GM11168 (cell line): ENCODE results near the gene HSPA4.
"Not testable (repeated sequence)": the region's sequence is repeated elsewhere in the genome, so short reads cannot be mapped to it uniquely, and the experiment has no call there.

Experiments used
- in situ Hi-C: fragments of 300-500 bp; cut with MboI; formaldehyde crosslinking; loops from one replicate; pipeline ENCODE4 v1.12.0; 2022; ENCODE audit warnings: low sequenced_read_pairs; ENCODE audit not compliant: unreplicated experiment

Gene HSPA4

DNA sequence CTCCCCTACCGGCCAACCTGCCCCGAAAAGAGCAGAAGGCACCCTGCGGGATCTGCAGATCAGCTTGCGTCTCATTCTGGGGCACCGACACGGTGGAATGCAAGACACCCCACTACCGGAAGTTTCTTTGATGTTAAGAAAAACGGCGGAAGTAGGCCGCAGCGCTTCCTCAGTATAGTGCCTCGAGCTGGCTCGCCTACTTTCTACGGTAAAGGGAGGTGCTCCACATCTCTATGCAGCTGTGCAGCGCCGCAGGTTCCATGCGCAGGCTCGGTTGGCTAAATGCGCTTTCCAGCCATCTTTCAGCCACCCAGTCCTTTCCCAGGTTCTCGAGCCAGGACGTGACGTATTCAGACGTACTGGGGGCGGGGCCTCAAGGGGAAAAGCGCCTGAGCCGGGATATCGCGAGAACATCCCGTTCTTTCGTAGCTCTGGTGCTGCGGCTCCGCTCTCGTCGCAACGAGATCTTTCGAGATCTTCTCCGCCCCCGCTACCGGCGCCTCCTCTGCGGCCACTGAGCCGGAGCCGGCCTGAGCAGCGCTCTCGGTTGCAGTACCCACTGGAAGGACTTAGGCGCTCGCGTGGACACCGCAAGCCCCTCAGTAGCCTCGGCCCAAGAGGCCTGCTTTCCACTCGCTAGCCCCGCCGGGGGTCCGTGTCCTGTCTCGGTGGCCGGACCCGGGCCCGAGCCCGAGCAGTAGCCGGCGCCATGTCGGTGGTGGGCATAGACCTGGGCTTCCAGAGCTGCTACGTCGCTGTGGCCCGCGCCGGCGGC, at the start of gene HSPA4:
TSS of gene HSPA4 (plus strand) at position 472 of the 775 bp plus-strand sequence. CDS start at position 710, 238 bp downstream.
- in situ Hi-C loops, result no loop called here

GRCh38 chr5:133006653-133007052, 45.2 kb upstream of the HSPA4 start:
- in situ Hi-C loops, result no loop called here

- in situ Hi-C loops, result not testable (repeated sequence)
Measured at GRCh38 chr5:133008455-133008854, 43.4 kb upstream of the HSPA4 start.

- in situ Hi-C loops, result no loop called here
Measured at GRCh38 chr5:133015466-133015865, 36.3 kb upstream of the HSPA4 start.

GRCh38 chr5:133017964-133018363, 33.8 kb upstream of the HSPA4 start:
- in situ Hi-C loops, result no loop called here

- in situ Hi-C loops, result not testable (repeated sequence)
Measured at GRCh38 chr5:133019471-133019870, 32.3 kb upstream of the HSPA4 start.

DNA sequence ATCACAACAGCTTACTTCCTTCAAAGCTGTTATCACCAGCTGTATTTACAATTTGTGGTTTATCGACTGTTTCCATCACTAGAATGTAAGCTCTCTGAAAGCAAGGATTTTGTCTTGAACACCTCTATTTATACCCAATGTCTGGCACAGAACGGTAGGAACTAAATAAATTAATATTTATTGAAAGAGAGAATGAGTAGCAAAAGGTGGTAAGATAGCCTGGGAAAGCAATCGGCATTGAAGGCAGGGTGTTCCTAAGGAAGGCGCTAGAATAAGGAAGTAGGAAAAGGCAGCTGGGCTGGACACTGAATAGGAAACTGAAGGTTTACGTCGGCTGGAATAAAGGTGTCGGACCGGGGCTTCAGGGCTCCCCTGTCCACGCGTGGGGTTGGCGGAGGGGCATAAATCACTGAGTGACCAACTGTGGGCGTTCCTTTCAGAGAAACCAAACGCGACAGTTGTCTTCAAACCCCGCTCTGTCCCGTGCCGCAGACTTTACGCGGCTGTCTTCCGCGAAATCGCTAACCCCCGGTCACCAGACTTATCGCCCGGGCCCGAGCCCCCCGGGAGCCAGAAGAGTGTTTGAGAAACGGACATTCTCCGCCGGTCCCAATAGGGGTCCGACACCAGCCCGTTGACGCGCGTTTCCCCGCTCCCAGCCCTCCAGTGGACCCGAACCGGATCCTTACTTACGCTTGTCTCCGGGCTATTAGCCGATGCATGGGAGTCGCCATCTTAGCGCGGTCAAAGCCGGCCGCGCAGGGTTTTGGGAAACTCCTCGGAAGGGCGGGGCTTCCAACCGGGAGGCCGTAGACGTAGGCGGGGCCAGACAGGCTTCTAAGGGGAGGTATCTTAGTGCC, 25.8 kb upstream of the HSPA4 start, which contains the start of gene ZCCHC10:
TSS of gene ZCCHC10 (minus strand) at position 746 of the 860 bp plus-strand sequence. CDS start at position 734, 12 bp downstream.
- in situ Hi-C loops, result no loop called here

DNA sequence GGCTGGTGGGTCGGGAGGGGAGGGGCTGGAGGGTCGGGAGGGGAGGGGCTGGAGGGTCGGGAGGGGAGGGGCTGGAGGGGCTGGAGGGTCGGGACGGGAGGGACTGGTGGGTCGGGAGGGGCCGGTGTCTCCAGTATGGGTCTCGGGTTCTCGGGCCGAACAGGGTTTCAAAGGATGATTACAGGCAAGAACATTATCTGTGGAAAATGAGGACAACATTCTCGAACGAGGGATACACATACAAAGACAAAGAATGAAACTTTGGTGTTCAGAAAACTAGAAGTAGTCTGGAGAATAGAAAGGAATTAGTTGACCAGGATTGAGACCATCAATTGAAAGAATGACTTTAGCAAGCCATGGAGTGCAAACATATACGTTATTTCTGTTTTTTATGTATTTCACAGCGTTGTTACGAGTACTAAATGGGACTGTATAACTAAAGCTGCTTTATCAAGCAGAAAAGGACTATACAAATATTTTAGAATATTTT, 25.1 kb upstream of the HSPA4 start:
- in situ Hi-C loops, result no loop called here

DNA sequence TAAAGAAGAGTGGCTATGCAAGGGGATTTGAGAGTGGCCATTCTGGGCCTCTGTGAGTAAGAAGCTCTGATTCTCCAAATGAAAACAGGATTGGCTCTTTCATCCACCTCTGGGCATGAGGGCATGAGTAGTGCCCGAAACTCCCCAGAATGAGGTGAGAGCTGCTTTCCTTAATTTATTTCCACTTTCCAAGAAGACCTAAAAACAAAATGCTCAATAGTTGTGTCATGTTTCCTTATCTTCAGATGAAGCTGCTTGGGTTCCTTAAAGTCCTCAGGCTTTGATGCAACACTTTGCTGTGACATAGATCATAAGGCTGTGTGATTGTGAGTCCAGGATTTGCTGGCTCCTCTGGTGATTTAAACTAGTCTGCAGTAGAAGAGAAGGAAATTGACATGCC, 22.4 kb upstream of the HSPA4 start:
- in situ Hi-C loops, result no loop called here

DNA sequence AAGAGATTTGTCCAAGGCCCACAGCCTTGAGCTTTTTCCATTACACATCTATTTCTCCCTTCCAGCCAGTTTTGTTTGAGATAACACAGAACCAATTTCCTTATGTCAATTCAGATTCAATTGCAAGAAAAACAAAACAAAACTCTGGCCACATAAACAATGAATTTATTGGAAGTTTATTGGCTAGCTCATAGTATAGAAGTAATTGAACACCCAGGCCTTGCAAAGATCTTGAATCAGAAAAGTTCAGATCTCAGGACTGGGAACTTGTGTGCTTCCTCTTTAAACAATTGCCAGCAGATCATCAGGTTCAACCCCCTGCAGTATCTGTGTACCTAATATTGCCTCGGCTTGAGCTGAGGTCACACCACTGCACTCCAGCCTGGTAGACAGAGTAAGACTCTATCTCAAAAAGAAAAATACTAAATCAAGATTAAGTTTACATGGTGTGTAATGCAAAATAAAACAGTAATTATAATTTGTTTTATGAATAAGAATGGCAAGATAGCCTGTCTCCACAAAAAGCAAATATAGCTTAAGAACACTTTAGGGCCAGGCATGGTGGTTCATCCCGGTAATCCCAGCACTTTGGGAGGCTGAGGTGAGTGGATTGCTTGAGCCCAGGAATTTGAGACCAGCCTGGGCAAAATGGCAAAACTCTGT, 21.3 kb upstream of the HSPA4 start:
- in situ Hi-C loops, result no loop called here

DNA sequence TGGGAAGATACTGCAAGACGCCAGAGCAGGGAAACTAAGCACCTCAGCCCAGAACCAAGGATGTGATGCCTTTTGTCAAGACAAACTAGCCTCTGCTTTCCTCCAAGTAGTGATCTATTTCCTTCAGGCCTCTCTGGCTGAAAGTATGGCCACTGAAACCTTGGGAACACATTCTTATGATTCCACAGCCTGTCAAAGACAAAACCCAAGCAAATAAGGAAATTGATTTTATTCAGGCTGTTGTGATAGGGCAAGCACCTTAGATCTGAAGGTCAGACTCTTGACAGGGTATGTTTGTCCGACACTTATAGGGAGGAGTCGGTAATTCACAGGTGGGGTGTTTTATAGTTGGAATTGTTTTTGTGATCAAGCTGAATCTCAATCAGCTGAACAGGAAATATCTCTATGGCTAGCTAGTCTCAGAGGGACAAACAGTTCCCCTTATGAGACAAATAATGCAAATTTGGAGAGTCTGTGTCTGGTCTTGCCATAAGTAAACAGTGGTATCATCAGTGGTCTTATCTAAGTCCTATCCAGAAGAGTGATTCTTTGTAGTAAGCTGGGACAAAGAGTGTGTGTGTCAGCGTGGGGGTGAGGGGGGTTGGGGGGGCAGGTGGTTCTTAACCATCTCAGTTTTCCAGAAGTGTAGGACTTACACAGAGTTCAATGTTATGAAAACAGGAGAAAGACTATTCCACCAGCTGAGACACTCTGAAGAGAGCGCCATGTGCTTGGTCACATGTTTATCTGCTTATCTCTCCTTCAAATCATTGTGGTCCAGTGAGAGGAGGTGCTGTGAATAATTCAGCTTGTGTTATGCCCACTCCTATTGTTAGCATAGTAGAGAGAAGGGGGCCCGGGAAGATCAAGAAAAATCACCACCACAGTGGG, 18.7 kb upstream of the HSPA4 start:
- in situ Hi-C loops, result no loop called here

GRCh38 chr5:133034064-133034463, 17.7 kb upstream of the HSPA4 start:
- in situ Hi-C loops, result no loop called here

DNA sequence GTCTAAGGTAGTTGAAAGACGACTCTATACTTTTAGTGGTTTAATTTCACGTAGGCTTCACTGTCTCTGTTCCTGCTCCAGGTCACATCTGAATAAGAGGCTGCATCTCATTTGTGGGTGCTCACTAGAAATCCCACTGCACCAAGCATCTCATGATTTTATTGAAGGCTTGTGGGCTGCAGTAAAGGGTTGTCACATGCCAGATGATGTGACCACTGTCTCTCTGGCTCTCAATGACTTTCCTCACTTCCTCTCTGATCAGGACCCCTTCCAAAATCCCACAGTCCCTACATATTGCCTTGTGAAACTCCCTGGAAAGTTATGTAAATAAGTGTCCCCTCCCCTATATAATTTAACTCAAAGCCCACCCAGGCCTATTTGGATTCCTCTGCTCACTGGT, 16.6 kb upstream of the HSPA4 start:
- in situ Hi-C loops, result no loop called here

GRCh38 chr5:133036677-133037076, 15.1 kb upstream of the HSPA4 start:
- in situ Hi-C loops, result not testable (repeated sequence)

GRCh38 chr5:133041157-133041784, 10.5 kb upstream of the HSPA4 start:
- in situ Hi-C loops, result no loop called here

- in situ Hi-C loops, result no loop called here
Measured at GRCh38 chr5:133041910-133042309, 9.9 kb upstream of the HSPA4 start.

GRCh38 chr5:133046560-133046959, 5.3 kb upstream of the HSPA4 start:
- in situ Hi-C loops, result not testable (repeated sequence)

- in situ Hi-C loops, result no loop called here
Measured at GRCh38 chr5:133047404-133047803, 4.4 kb upstream of the HSPA4 start.
